Uterus (tissue), 4 donors: Measurements from ENCODE around the gene ANKRD60. TPM values are rescaled to one million over a fixed set of nuclear protein-coding genes. Genes with fewer than 3 reads are reported as not detected.

Experiments
- DNase-seq, 2 donors: peaks; one replicate each; pipeline ENCODE4 v3.0.0-alpha.2; 2019 to 2020
- H3K27ac ChIP-seq, 2 donors: fragments of 200-600 bp; sonication (generic); 1 replicate in 1 of 2; 2 replicates in 1 of 2; pipeline ENCODE4 v1.5.1; 2016 to 2018
- H3K27me3 ChIP-seq, 2 donors: fragments of 200-600 bp; sonication (generic); one replicate each; pipeline ENCODE4 v1.5.1; 2018 to 2019; ENCODE audit warnings: control low read depth in 1 of 2
- H3K36me3 ChIP-seq, 2 donors: fragments of 200-600 bp; sonication (generic); one replicate each; pipeline ENCODE4 v1.5.1; 2019; ENCODE audit warnings: control low read depth in 1 of 2
- H3K4me1 ChIP-seq, 2 donors: fragments of 200-600 bp; sonication (generic); one replicate each; pipeline ENCODE4 v1.5.1; 2018 to 2019; ENCODE audit warnings: control low read depth in 1 of 2
- H3K4me3 ChIP-seq, 2 donors: fragments of 200-600 bp; sonication (generic); 1 replicate in 1 of 2; 2 replicates in 1 of 2; pipeline ENCODE4 v1.5.1; 2018 to 2019; ENCODE audit warnings: mild to moderate bottlenecking in 1 of 2
- H3K9me3 ChIP-seq, 2 donors: fragments of 200-600 bp; sonication (generic); one replicate each; pipeline ENCODE4 v1.5.1; 2019; ENCODE audit warnings: control low read depth in 1 of 2
- POLR2A ChIP-seq, 2 donors: fragments of 450-650 bp; IDR thresholded peaks; one replicate each; pipeline ENCODE4 v1.6.1; 2016; ENCODE audit warnings: antibody characterized with exemption in 2 of 2, mild to moderate bottlenecking in 1 of 2, moderate library complexity in 1 of 2
- intact Hi-C: fragments of 100-400 bp; cut with DNase I; formaldehyde crosslinking; loops from one replicate; pipeline ENCODE4 v1.15.1; 2023; ENCODE audit warnings: low total_unique reads
- total RNA-seq, 4 donors: library from RNA; depleted of rRNA in 3 of 4; stranded (reverse); fragments of >200 nt in 3 of 4; gene quantifications; one replicate each; pipeline versions ENCODE4 v1.1.0 to v1.2.4, GENCODE V29; 2014 to 2023
- TF ChIP-seq, protein P1 (sequence below), 4 experiments: fragments of 200-600 bp in 2 of 4; fragments of 450-650 bp in 2 of 4; sonication (generic) in 2 of 4; IDR thresholded peaks; one replicate each; pipeline ENCODE4 v1.5.1; 2016 to 2019; ENCODE audit warnings: antibody characterized with exemption in 4 of 4, mild to moderate bottlenecking in 2 of 4, moderate library complexity in 1 of 4
- donor health status: DM: yes; HTN: yes; CAD: no.

ANKRD60 gene
- total RNA-seq, 4 donors from 2014 or later, result not detected

DNA sequence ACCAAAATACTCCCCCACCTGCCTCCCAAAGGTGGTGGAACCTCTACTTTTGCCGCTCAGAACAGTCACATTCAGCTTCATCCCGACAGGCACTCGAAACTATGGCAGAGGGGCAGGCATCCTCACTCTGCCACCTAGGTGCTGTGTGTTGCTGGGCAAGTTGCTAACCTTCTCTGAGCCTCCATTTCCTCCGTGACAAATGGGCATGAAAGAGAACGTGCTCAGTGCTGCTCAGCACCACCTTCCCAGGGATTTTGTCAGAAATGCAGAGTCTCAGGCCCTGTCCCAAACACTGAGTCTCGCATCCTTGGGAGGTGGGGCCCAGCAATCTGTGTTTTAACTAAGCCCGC lies 18.1 kb downstream of the ANKRD60 start:
- Histone ChIP-seq H3K27me3 (no peaks in the 10 kb centered on the region), H3K9me3 (no peaks in the 10 kb centered on the region), H3K4me1 (no peaks in the 10 kb centered on the region), H3K27ac (no peak overlapping the region), H3K36me3 (no peaks in the 10 kb centered on the region), H3K4me3 (no peak overlapping the region)
- intact Hi-C loops, result loop anchor here (2.0 to 10.0 kb wide), 2 partner anchors 614 to 696 kb away; no protein-coding TSS in a partner anchor
- no peak for DNase-seq
- TF ChIP-seq POLR2A (IDR thresholded peaks at IDR 0.05), result no peak
- TF ChIP-seq, protein P1, sequence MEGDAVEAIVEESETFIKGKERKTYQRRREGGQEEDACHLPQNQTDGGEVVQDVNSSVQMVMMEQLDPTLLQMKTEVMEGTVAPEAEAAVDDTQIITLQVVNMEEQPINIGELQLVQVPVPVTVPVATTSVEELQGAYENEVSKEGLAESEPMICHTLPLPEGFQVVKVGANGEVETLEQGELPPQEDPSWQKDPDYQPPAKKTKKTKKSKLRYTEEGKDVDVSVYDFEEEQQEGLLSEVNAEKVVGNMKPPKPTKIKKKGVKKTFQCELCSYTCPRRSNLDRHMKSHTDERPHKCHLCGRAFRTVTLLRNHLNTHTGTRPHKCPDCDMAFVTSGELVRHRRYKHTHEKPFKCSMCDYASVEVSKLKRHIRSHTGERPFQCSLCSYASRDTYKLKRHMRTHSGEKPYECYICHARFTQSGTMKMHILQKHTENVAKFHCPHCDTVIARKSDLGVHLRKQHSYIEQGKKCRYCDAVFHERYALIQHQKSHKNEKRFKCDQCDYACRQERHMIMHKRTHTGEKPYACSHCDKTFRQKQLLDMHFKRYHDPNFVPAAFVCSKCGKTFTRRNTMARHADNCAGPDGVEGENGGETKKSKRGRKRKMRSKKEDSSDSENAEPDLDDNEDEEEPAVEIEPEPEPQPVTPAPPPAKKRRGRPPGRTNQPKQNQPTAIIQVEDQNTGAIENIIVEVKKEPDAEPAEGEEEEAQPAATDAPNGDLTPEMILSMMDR (IDR thresholded peaks at IDR 0.05), result no peak

DNA sequence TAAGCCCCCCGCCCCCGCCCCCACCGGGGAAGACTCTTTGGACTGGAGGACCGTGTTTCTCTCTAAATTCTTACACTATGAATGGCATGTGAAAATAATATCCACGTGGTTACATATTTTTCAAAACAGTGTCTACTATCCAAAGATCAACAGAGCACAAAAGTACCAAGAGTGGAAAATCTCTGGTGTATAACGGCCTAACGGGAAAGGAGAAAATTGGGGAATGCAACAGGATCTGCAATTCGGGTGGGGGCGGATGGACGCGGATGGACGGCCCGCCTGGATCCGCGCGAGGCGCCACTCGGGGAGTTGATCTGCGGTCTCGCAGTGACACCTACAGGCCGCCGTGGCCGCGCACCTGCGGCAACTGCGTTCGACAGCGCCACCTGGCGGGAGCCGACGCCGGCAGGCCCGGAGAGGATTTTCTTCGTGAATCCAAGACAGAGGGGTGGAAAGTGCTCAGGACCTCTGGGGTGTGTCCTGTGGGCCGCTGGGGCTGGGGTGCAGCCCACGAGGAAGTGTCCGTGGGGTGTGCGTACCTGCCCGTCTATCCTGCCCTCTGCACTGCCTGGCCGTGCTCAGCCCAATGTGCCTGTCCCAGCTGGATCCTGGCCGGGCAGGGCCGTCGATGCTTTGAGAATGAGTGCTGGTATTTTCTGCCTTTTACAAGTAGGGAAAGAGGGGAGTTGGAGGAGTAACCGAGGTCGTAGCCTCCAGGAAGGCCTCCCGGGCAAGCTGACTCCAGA lies 18.6 kb downstream of the ANKRD60 start:
- Histone ChIP-seq H3K27ac (no peak overlapping the region), H3K9me3 (no peaks in the 10 kb centered on the region), H3K4me3 (no peak overlapping the region), H3K27me3 (no peaks in the 10 kb centered on the region), H3K4me1 (no peaks in the 10 kb centered on the region), H3K36me3 (no peaks in the 10 kb centered on the region)
- peak; percentile 77 to 85 for DNase-seq
- intact Hi-C loops, result loop anchor here (2.0 to 10.0 kb wide), 2 partner anchors 613 to 695 kb away; no protein-coding TSS in a partner anchor
- TF ChIP-seq, protein P1 (IDR thresholded peaks at IDR 0.05), result peak; percentile 100
- TF ChIP-seq POLR2A (IDR thresholded peaks at IDR 0.05), result no peak

DNA sequence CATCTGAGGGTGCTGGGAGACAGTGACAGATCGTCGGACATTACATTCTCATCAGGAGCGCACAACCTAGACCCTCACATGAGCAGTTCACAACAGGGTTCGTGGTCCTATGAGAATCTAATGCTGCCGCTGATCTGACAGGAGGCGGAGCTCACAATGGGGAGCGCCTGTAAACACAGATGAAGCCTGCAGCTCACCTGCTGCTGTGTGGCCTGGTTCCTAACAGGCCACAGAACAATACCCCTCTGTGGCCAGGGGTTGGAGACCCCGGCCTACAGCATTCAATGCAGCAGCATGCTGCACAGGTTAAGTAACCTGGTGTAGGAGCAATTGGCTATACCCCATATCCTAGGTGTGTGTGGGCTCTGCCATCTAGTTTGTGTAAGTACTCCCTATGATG lies 19.5 kb downstream of the ANKRD60 start:
- no peak overlapping the region for H3K27ac ChIP-seq
- no peaks in the 10 kb centered on the region for H3K36me3 ChIP-seq
- H3K27me3 ChIP-seq, result no peaks in the 10 kb centered on the region
- H3K4me3 ChIP-seq, result no peak overlapping the region
- no peak for TF ChIP-seq POLR2A (IDR thresholded peaks at IDR 0.05)
- TF ChIP-seq, protein P1 (IDR thresholded peaks at IDR 0.05), result no peak
- H3K9me3 ChIP-seq, result no peaks in the 10 kb centered on the region
- DNase-seq, result no peak
- intact Hi-C loops, result no loop called here
- H3K4me1 ChIP-seq, result no peaks in the 10 kb centered on the region

DNA sequence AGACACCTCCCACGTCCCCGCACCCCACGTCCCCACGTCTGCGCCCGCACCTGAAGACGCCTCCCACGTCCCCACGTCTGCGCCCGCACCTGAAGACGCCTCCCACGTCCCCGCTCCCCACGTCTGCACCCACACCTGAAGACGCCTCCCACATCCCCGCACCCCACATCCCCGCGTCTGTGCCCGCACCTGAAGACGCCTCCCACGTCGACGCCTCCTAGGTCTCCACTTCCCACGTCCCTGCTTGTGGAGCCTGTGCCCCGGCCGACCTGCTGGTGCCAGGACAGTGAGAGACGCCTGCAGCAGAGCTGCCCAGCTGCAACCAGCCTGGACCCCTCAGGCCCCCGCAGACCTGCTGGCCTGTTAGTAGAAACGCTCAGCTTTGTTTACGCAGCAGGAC lies 22.6 kb downstream of the ANKRD60 start:
- DNase-seq, result no peak
- intact Hi-C loops, result no loop called here
- Histone ChIP-seq H3K27me3 (no peaks in the 10 kb centered on the region), H3K4me1 (no peaks in the 10 kb centered on the region), H3K27ac (no peak overlapping the region), H3K9me3 (no peaks in the 10 kb centered on the region), H3K4me3 (no peak overlapping the region), H3K36me3 (no peaks in the 10 kb centered on the region)
- TF ChIP-seq POLR2A (IDR thresholded peaks at IDR 0.05), result no peak

DNA sequence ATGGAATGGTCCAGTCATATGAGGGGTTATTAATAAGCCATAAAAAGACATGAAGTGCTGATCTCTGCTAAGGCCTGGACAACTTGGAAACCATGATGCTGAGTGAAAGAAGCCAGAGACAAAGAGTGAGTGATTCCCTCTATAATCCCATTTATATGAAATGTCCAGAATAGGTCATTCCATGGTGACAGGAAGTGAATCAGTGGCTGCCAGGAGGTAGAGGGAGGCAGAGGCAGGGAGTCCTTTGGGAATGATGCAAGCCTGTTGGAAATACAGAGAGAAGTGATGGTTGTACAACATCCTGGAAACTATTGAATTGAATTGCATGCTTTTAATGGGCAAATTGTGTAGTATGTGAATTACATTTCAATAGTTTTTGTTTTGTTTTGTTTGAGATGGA lies 26.4 kb downstream of the ANKRD60 start:
- Histone ChIP-seq H3K27me3 (no peaks in the 10 kb centered on the region), H3K27ac (no peak overlapping the region), H3K36me3 (no peaks in the 10 kb centered on the region), H3K4me1 (no peaks in the 10 kb centered on the region), H3K4me3 (no peak overlapping the region), H3K9me3 (no peaks in the 10 kb centered on the region)
- intact Hi-C loops, result no loop called here
- no peak for DNase-seq
- TF ChIP-seq, protein P1 (IDR thresholded peaks at IDR 0.05), result no peak
- TF ChIP-seq POLR2A (IDR thresholded peaks at IDR 0.05), result no peak
